ENCODE data around the gene NOL7. TPM values are rescaled to one million over a fixed set of nuclear protein-coding genes. Genes with fewer than 3 reads are reported as not detected.

The NOL7 gene
- total RNA-seq, 6 donors from 2014 or later, result 47.0 to 102 (median 84.7) TPM

DNA sequence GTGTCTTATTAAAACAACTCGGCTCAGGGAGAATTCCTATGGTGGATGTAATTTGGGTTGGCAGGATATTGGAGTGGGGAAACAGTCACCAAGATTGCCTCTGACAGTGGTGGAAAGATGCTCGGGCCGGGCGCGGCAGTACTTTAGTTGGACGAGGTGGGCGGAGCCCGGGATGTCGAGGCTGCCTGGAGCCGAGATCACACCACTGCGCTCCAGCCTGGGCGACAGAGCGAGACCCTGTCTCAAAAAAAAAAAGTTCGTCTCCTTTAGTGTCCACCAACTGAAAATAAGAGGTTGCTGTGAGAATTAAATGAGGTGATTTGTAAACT, 621 bp downstream of the NOL7 start:
- Histone ChIP-seq H3K4me3 (peak overlapping the region; percentile 64 to 89 (median 80)), H3K4me1 (peaks cover 18 to 34% (median 20%) of the 10 kb centered on the region in 4 donors), H3K9me3 (no peaks in the 10 kb centered on the region), H3K27me3 (no peaks in the 10 kb centered on the region), H3K36me3 (peaks cover 6 to 39% (median 28%) of the 10 kb centered on the region in 4 donors), H3K27ac (peak overlapping the region; percentile 87 to 91 (median 90))
- 0% methylated on average over 14 of the region's 14 CpGs for WGBS, 2 donors
- ATAC-seq (ENCODE audit: low FRiP score in 2 of 2) (peak; percentile 56 to 73), DNase-seq (peak; percentile 62 to 77)
- TF ChIP-seq POLR2AphosphoS5 (IDR thresholded peaks at IDR 0.05) (no peak), POLR2A (IDR thresholded peaks at IDR 0.05) (no peak), EP300 (IDR thresholded peaks at IDR 0.05) (no peak)
- TF ChIP-seq, protein P1, sequence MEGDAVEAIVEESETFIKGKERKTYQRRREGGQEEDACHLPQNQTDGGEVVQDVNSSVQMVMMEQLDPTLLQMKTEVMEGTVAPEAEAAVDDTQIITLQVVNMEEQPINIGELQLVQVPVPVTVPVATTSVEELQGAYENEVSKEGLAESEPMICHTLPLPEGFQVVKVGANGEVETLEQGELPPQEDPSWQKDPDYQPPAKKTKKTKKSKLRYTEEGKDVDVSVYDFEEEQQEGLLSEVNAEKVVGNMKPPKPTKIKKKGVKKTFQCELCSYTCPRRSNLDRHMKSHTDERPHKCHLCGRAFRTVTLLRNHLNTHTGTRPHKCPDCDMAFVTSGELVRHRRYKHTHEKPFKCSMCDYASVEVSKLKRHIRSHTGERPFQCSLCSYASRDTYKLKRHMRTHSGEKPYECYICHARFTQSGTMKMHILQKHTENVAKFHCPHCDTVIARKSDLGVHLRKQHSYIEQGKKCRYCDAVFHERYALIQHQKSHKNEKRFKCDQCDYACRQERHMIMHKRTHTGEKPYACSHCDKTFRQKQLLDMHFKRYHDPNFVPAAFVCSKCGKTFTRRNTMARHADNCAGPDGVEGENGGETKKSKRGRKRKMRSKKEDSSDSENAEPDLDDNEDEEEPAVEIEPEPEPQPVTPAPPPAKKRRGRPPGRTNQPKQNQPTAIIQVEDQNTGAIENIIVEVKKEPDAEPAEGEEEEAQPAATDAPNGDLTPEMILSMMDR (IDR thresholded peaks at IDR 0.05), result no peak

DNA sequence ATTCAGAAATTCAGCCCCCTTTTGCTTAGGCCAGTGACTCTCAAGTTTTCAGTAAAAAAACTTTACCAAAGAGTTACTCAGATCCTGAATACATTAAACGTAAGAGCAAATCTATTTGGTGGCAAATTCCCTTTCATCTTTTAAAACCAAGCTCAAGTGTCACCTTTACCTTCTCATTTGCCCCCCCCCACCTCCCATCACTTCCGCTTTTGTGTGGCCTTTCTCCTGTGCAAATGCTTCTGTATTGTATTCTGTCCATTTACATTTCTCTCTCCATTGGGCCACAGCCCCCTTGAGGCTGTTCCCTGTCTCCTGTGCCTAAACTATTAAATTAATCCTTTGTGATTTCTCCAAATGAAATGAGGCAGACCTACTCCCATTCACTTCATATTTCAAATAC, 1.9 kb downstream of the NOL7 start:
- 75 to 78% methylated on average over 2 of the region's 2 CpGs for WGBS, 2 donors
- Histone ChIP-seq H3K27me3 (no peaks in the 10 kb centered on the region), H3K9me3 (no peaks in the 10 kb centered on the region), H3K4me3 (no peak overlapping the region), H3K27ac (no peak overlapping the region), H3K36me3 (peaks cover 11 to 52% (median 39%) of the 10 kb centered on the region in 4 donors), H3K4me1 (peaks cover 18 to 34% (median 20%) of the 10 kb centered on the region in 4 donors)
- DNase-seq, result no peak
- no peak for ATAC-seq (ENCODE audit: low FRiP score in 2 of 2)
- TF ChIP-seq POLR2AphosphoS5 (IDR thresholded peaks at IDR 0.05) (no peak), POLR2A (IDR thresholded peaks at IDR 0.05) (no peak), EP300 (IDR thresholded peaks at IDR 0.05) (no peak)
- TF ChIP-seq, protein P1 (IDR thresholded peaks at IDR 0.05), result no peak

DNA sequence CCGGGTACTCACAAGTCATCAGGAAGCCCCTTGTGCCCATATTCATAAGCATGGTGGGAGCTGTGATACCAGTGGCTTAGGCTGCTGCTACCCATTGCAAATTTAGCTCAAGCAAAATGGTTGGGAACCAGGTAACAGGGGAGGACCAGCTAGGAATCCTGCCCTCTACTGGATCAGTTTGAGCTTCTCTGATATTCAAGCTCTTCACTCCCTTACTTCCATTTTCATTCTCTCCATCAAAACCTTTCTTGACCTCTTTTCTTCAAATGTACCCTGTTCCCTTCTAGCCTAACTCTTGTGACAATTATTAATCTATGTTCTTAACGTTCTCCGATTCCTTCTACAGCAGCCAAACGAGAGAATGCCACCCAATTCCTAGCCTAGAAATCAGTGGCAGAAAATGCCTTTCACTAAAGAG, 9.7 kb downstream of the NOL7 start:
- peaks cover 6 to 95% (median 39%) of the 10 kb centered on the region in 4 donors for H3K36me3 ChIP-seq
- no peak overlapping the region for H3K27ac ChIP-seq
- no peaks in the 10 kb centered on the region for H3K27me3 ChIP-seq
- peaks cover 0 to 3% (median 0%) of the 10 kb centered on the region in 4 donors for H3K4me1 ChIP-seq
- ATAC-seq (ENCODE audit: low FRiP score in 2 of 2) (peak in 1 of 2 donors; percentile 24), DNase-seq (no peak)
- TF ChIP-seq, protein P1 (IDR thresholded peaks at IDR 0.05), result peak in 2 of 6 experiments; percentile 24 to 27
- TF ChIP-seq EP300 (IDR thresholded peaks at IDR 0.05), result no peak
- no peaks in the 10 kb centered on the region for H3K9me3 ChIP-seq
- 70 to 80% methylated on average over 4 of the region's 4 CpGs for WGBS, 2 donors
- no peak overlapping the region for H3K4me3 ChIP-seq

DNA sequence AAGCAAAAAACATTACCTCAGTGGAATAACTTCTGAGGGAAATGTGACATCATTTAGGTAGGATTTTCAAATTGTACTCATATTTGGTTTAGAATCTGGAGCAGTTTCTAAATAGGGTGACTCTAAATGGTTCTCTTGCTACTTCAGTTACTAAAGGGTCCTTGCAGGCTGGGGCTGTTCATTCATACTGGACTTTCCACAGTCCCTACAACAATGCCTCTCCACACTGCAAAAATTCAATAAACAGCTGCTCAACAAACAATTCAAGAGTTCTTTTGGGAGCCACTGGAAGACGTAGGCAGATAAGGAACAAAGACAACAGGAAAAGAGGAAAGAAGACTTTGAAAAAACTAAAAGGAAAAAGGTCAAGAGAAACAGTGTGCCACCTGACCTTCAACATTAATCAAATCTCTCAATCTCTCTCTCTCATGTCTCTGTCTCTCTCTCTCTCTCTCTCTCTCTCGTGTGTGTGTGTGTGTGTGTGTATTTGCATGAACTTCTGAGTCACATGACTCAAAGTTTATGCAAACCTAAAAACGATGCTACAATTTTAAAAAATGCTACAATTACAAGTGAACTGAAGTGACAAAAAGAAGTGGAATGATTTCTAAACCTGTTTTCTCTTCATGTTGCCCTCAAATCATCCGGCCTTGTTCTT, 14.5 kb downstream of the NOL7 start:
- ATAC-seq (ENCODE audit: low FRiP score in 2 of 2) (no peak), DNase-seq (no peak)
- 50 to 52% methylated on average over 4 of the region's 4 CpGs for WGBS, 2 donors
- no peaks in the 10 kb centered on the region for H3K9me3 ChIP-seq
- no peak overlapping the region for H3K27ac ChIP-seq
- peaks cover 0 to 67% (median 19%) of the 10 kb centered on the region in 4 donors for H3K36me3 ChIP-seq
- no peak overlapping the region for H3K4me3 ChIP-seq
- no peaks in the 10 kb centered on the region for H3K27me3 ChIP-seq
- H3K4me1 ChIP-seq, result peaks cover 0 to 4% (median 0%) of the 10 kb centered on the region in 4 donors
- no peak for TF ChIP-seq EP300 (IDR thresholded peaks at IDR 0.05)
- no peak for TF ChIP-seq POLR2A (IDR thresholded peaks at IDR 0.05)
- TF ChIP-seq POLR2AphosphoS5 (IDR thresholded peaks at IDR 0.05), result no peak
- TF ChIP-seq, protein P1 (IDR thresholded peaks at IDR 0.05), result no peak

DNA sequence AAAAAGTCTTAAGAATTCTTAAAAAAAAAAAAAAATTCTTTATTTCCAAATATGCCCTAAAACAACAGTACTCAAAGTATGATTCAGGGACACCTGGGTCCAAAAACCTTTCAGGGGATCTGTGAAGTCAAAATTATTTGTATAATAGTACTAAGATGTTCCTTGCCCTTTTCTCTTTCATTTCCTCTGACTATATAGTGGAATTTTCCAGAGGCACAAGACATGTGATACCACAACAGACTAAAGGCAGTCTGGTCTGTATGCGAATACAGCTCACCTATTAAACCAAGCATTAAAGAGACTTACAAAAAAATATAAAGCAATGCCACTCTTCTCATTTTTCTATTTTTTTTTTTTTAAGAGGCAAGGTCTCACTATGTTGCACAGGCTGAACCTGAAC, 15.4 kb downstream of the NOL7 start:
- no peak for ATAC-seq (ENCODE audit: low FRiP score in 2 of 2)
- 95 to 100% methylated on average over 1 of the region's 1 CpG for WGBS, 2 donors

More for the DNA sequence above, 15.4 kb downstream of the NOL7 start:
- H3K27ac ChIP-seq, result no peak overlapping the region
- TF ChIP-seq POLR2A (IDR thresholded peaks at IDR 0.05) (no peak), POLR2AphosphoS5 (IDR thresholded peaks at IDR 0.05) (no peak), EP300 (IDR thresholded peaks at IDR 0.05) (no peak)
- TF ChIP-seq, protein P1 (IDR thresholded peaks at IDR 0.05), result no peak
- no peak for DNase-seq
- H3K27me3 ChIP-seq, result no peaks in the 10 kb centered on the region
- peaks cover 0 to 4% (median 0%) of the 10 kb centered on the region in 4 donors for H3K4me1 ChIP-seq
- peaks cover 0 to 58% (median 15%) of the 10 kb centered on the region in 4 donors for H3K36me3 ChIP-seq
- H3K9me3 ChIP-seq, result no peaks in the 10 kb centered on the region
- no peak overlapping the region for H3K4me3 ChIP-seq
